Stimulated activated CD4-positive, alpha-beta T cell treated with anti-CD3 and anti-CD28 coated beads, Interleukin-4, amount 100 ng/mL, for 48 hours (primary cell): ENCODE measurements around the gene KANSL1.
"Not testable (repeated sequence)": the region's sequence is repeated elsewhere in the genome, so short reads cannot be mapped to it uniquely, and the experiment has no call there.

Experiments used
- DNase-seq, 2 donors: peaks; one replicate each; pipeline ENCODE4 v3.0.0-alpha.2; 2020; ENCODE audit warnings: low read depth in 2 of 2

Gene KANSL1

GRCh38 chr17:46110219-46110618 lies 83.0 kb downstream of the KANSL1 start:
- DNase-seq, result no peak

GRCh38 chr17:46109603-46110189 lies 83.5 kb downstream of the KANSL1 start:
- no peak for DNase-seq

GRCh38 chr17:46108550-46109110 lies 84.6 kb downstream of the KANSL1 start:
- no peak for DNase-seq

- DNase-seq, result no peak
Observed at GRCh38 chr17:46108120-46108519, 85.1 kb downstream of the KANSL1 start.

- no peak for DNase-seq
Observed at GRCh38 chr17:46106966-46107644, 86.1 kb downstream of the KANSL1 start.

GRCh38 chr17:46102806-46103205 lies 90.4 kb downstream of the KANSL1 start:
- DNase-seq, result not testable (repeated sequence)

- DNase-seq, result not testable (repeated sequence)
Observed at GRCh38 chr17:46101785-46102617, 91.2 kb downstream of the KANSL1 start.

GRCh38 chr17:46100590-46100989 lies 92.6 kb downstream of the KANSL1 start:
- DNase-seq, result no peak

- no peak for DNase-seq
Observed at GRCh38 chr17:46099865-46100264, 93.4 kb downstream of the KANSL1 start.

GRCh38 chr17:46097497-46097896 lies 95.7 kb downstream of the KANSL1 start:
- DNase-seq, result no peak

- DNase-seq, result no peak
Observed at GRCh38 chr17:46092991-46093390, 100.2 kb downstream of the KANSL1 start.

GRCh38 chr17:46090871-46091270 lies 102.4 kb downstream of the KANSL1 start:
- no peak for DNase-seq

- DNase-seq, result no peak
Observed at GRCh38 chr17:46089389-46089965, 103.8 kb downstream of the KANSL1 start.

GRCh38 chr17:46088595-46088994 lies 104.6 kb downstream of the KANSL1 start:
- no peak for DNase-seq

- not testable (repeated sequence) for DNase-seq
Observed at GRCh38 chr17:46087871-46088270, 105.4 kb downstream of the KANSL1 start.

- no peak for DNase-seq
Observed at GRCh38 chr17:46086821-46087220, 106.4 kb downstream of the KANSL1 start.

GRCh38 chr17:46085522-46085921 lies 107.7 kb downstream of the KANSL1 start:
- DNase-seq, result no peak

GRCh38 chr17:46082257-46082656 lies 111.0 kb downstream of the KANSL1 start:
- no peak for DNase-seq

GRCh38 chr17:46081018-46081320 lies 112.3 kb downstream of the KANSL1 start:
- DNase-seq, result no peak

- DNase-seq, result no peak
Observed at GRCh38 chr17:46080118-46081017, 112.9 kb downstream of the KANSL1 start.

GRCh38 chr17:46078675-46079074 lies 114.6 kb downstream of the KANSL1 start:
- no peak for DNase-seq
